Endothelial cell of umbilical vein (primary cell): ENCODE data around the gene TSEN2. TPM values are rescaled to one million over a fixed set of nuclear protein-coding genes. Genes with fewer than 3 reads are reported as not detected.
A peak's percentile ranks its signal among the peaks of the same experiment; 100 is the strongest.

Experiments used
- BruUV-seq: library from RNA; stranded (reverse); fragments of 400-500 nt; replicated peaks from 2 replicates; lab custom pipeline; 2021; lab: Mats Ljungman, UMichigan
- CTCF ChIA-PET: fragments of 300-600, 350-600 bp; sonication (Branson Sonifier 250); formaldehyde crosslinking; loops from one replicate; lab custom pipeline; 2021; ENCODE audit warnings: antibody characterized with exemption, inconsistent platforms; lab: Charles Lee
- POLR2A ChIA-PET: fragments of 300-600, 350-600 bp; sonication (Branson Sonifier 250); formaldehyde crosslinking; loops from one replicate; lab custom pipeline; 2021; ENCODE audit warnings: antibody characterized with exemption, inconsistent platforms; lab: Charles Lee
- DNase-seq: peaks from one replicate; pipeline ENCODE4 v3.0.0-alpha.2; 2011; ENCODE audit warnings: low read depth, low spot score
- FAIRE-seq: peaks from 2 replicates; lab custom pipeline; 2011; peaks lifted over from hg19 to GRCh38; lab: Jason Lieb, UNC
- H2AFZ ChIP-seq: 2 replicates; pipeline ENCODE4 v1.6.0; 2012; ENCODE audit warnings: low read depth, low read length, control low read depth, inconsistent platforms
- H3K27ac ChIP-seq: 2 replicates; pipeline ENCODE4 v1.5.1; 2011; ENCODE audit warnings: low read depth, mild to moderate bottlenecking, control low read depth, low read length, moderate library complexity; ENCODE audit not compliant: insufficient read depth
- H3K27me3 ChIP-seq, 2 experiments: 2 replicates each; pipeline versions ENCODE4 v1.6.0 to v1.6.1; 2011; ENCODE audit warnings: low read length in 2 of 2, mixed read lengths in 1 of 2; ENCODE audit not compliant: control insufficient read depth in 2 of 2, insufficient read depth in 2 of 2
- H3K36me3 ChIP-seq, 2 experiments: 2 replicates in 1 of 2; 3 replicates in 1 of 2; pipeline ENCODE4 v1.5.1; 2011; ENCODE audit warnings: low read length in 2 of 2, mild to moderate bottlenecking in 1 of 2, moderate library complexity in 1 of 2; ENCODE audit not compliant: control insufficient read depth in 2 of 2, insufficient read depth in 2 of 2; ENCODE audit errors: extremely low read depth in 1 of 2
- H3K4me1 ChIP-seq: 3 replicates; pipeline ENCODE4 v1.5.1; 2011; ENCODE audit warnings: mild to moderate bottlenecking, low read length; ENCODE audit not compliant: control insufficient read depth, insufficient read depth; ENCODE audit errors: extremely low read depth
- H3K4me2 ChIP-seq: 2 replicates; pipeline ENCODE4 v1.6.1; 2011; ENCODE audit warnings: low read length, control low read depth, mixed read lengths; ENCODE audit not compliant: insufficient read depth
- H3K4me3 ChIP-seq, 3 experiments: fragments of 200-600 bp in 1 of 3; sonication (generic), shearing (Covaris generic) in 1 of 3; replicated peaks in 1 of 3; 2 replicates each; pipeline ENCODE4 v1.5.1; 2011 to 2016; ENCODE audit warnings: control low read depth in 3 of 3, low read length in 3 of 3, mild to moderate bottlenecking in 2 of 3, inconsistent platforms in 1 of 3, low read depth in 1 of 3, moderate library complexity in 1 of 3; ENCODE audit not compliant: insufficient read depth in 1 of 3
- H3K79me2 ChIP-seq: 2 replicates; pipeline ENCODE4 v1.6.0; 2012; ENCODE audit warnings: low read length, inconsistent platforms; ENCODE audit not compliant: control insufficient read depth, insufficient read depth
- H3K9ac ChIP-seq: replicated peaks from 2 replicates; pipeline ENCODE3; 2011; ENCODE audit warnings: low read length, control low read depth; ENCODE audit not compliant: insufficient read depth; ENCODE audit errors: extremely low read depth
- H3K9me1 ChIP-seq: replicated peaks from 3 replicates; pipeline ENCODE4 v1.6.0; 2011; ENCODE audit warnings: mild to moderate bottlenecking, low read length; ENCODE audit not compliant: control insufficient read depth, insufficient read depth; ENCODE audit errors: extremely low read depth
- H3K9me3 ChIP-seq: replicated peaks from 2 replicates; pipeline ENCODE4 v1.5.1; 2012; ENCODE audit warnings: low read length, inconsistent platforms; ENCODE audit not compliant: control insufficient read depth, insufficient read depth
- H4K20me1 ChIP-seq: replicated peaks from 2 replicates; pipeline ENCODE3; 2011; ENCODE audit warnings: mild to moderate bottlenecking, low read length; ENCODE audit not compliant: control insufficient read depth, insufficient read depth; ENCODE audit errors: extremely low read depth
- CTCF ChIP-seq, 2 donors: IDR thresholded peaks; 1 replicate in 1 of 2; 2 replicates in 1 of 2; pipeline ENCODE4 v1.5.1; 2011; ENCODE audit warnings: low read length in 2 of 2, mild to moderate bottlenecking in 2 of 2, moderate library complexity in 2 of 2, control low read depth in 1 of 2, inconsistent platforms in 1 of 2, low read depth in 1 of 2; ENCODE audit not compliant: insufficient read depth in 1 of 2; ENCODE audit errors: extremely low read depth in 1 of 2
- EZH2 ChIP-seq: IDR thresholded peaks from 2 replicates; pipeline ENCODE4 v1.6.1; 2012; ENCODE audit warnings: borderline replicate concordance, low read depth, mild to moderate bottlenecking, moderate library complexity, low read length, inconsistent platforms; ENCODE audit not compliant: severe bottlenecking
- FOS ChIP-seq: IDR thresholded peaks from 2 replicates; pipeline ENCODE4 v1.6.1; 2011; ENCODE audit warnings: mild to moderate bottlenecking, low read length, moderate library complexity, borderline replicate concordance; ENCODE audit not compliant: insufficient read depth
- GATA2 ChIP-seq: IDR thresholded peaks from 2 replicates; pipeline ENCODE4 v1.7.0; 2011; ENCODE audit warnings: low read depth, mild to moderate bottlenecking, moderate library complexity, mixed read lengths, low read length; ENCODE audit not compliant: insufficient read length, insufficient read depth
- JUN ChIP-seq: IDR thresholded peaks from 2 replicates; pipeline ENCODE4 v1.6.1; 2011; ENCODE audit warnings: borderline replicate concordance, low read depth; ENCODE audit not compliant: insufficient read length, insufficient read depth
- MAX ChIP-seq: IDR thresholded peaks from 2 replicates; pipeline ENCODE4 v1.6.1; 2011; ENCODE audit not compliant: insufficient read depth, insufficient read length
- MYC ChIP-seq: IDR thresholded peaks from one replicate; pipeline ENCODE4 v1.6.1; 2011; ENCODE audit warnings: mild to moderate bottlenecking, low read depth, low read length
- POLR2A ChIP-seq: IDR thresholded peaks from 2 replicates; pipeline ENCODE4 v1.6.1; 2012; ENCODE audit warnings: low read depth, mild to moderate bottlenecking, control low read depth, low read length
- POLR2AphosphoS5 ChIP-seq: IDR thresholded peaks from 2 replicates; pipeline ENCODE4 v1.6.1; 2012; ENCODE audit warnings: low read depth, mild to moderate bottlenecking, control low read depth, low read length, moderate library complexity; ENCODE audit not compliant: insufficient read depth
- dilution Hi-C: fragments of 300-500 bp; cut with MboI; formaldehyde crosslinking; loops from one replicate; pipeline ENCODE4 v1.15.0; 2019; ENCODE audit warnings: low sequenced_read_pairs; ENCODE audit not compliant: extremely low pct_ligation_motif_present
- intact Hi-C: fragments of 100-400 bp; cut with micrococcal nuclease; formaldehyde crosslinking; loops from one replicate; pipeline ENCODE4 v1.10.0; 2022
- polyA plus RNA-seq, 4 experiments: library from polyadenylated mRNA; depleted of rRNA in 3 of 4; stranded (reverse) in 3 of 4; unstranded in 1 of 4; fragments of >200 nt; gene quantifications; 2 replicates each; pipeline versions ENCODE4 v1.2.1 to v1.2.3, GENCODE V29; 2011 to 2012; ENCODE audit warnings: missing spikeins in 1 of 4
- total RNA-seq: library from RNA; stranded (reverse); gene quantifications from 2 replicates; pipeline ENCODE4 v1.2.3, GENCODE V29; 2021

The TSEN2 gene
- total and polyA plus RNA-seq, 2 donors (not counting 3 experiments of a cell fraction or from before 2014, with no cell fraction given): 8.3 to 12.1 TPM

- no peak for TF ChIP-seq EZH2
- TF ChIP-seq JUN: no peak
- no peak for TF ChIP-seq CTCF (IDR thresholded peaks at IDR 0.05; ENCODE audit: extremely low read depth in 1 of 2, insufficient read depth in 1 of 2, low read depth in 1 of 2, low read length in 2 of 2)
- TF ChIP-seq POLR2A: no peak
- TF ChIP-seq POLR2AphosphoS5: no peak
- no peak for TF ChIP-seq MAX
- TF ChIP-seq FOS: no peak
- no peak for TF ChIP-seq MYC
- TF ChIP-seq GATA2: no peak
- no peak for FAIRE-seq
- BruUV-seq: no TSS peak
- H3K27ac ChIP-seq: no peak overlapping the region
- CTCF ChIA-PET: interaction anchor here (1.2 to 1.5 kb wide), 3 partner anchors 8 to 13 kb away, joined by 4 to 6 read pairs (median 6); no protein-coding TSS in a partner anchor
- H3K4me2 ChIP-seq: no peak overlapping the region
- H3K4me3 ChIP-seq: no peak overlapping the region
- no peaks in the 10 kb centered on the region for H3K27me3 ChIP-seq
- H3K36me3 ChIP-seq: peaks cover 30 to 35% of the 10 kb centered on the region in 2 experiments
- intact Hi-C loops (no loop called here), dilution Hi-C loops (no loop called here)
- peak; percentile 20 for DNase-seq
- H3K9ac ChIP-seq: no peak overlapping the region
- peaks cover 1% of the 10 kb centered on the region for H3K4me1 ChIP-seq
- H4K20me1 ChIP-seq: no peaks in the 10 kb centered on the region
- H3K9me3 ChIP-seq: no peaks in the 10 kb centered on the region
- no peaks in the 10 kb centered on the region for H3K9me1 ChIP-seq
- POLR2A ChIA-PET: no interaction called here
- H2AFZ ChIP-seq: no peak overlapping the region
- H3K79me2 ChIP-seq: no peaks in the 10 kb centered on the region
These were observed 95.2 kb downstream of the TSEN2 start for GRCh38 chr3:12579456-12579855.
